Rectal smooth muscle tissue (tissue), 1 donor: ENCODE results near the gene UGT2A1.

Experiments
- H3K27ac ChIP-seq: one replicate; pipeline ENCODE4 v1.7.0; 2013; ENCODE audit warnings: low read depth, low read length, inconsistent platforms
- H3K27me3 ChIP-seq: one replicate; pipeline ENCODE4 v1.7.0; 2013; ENCODE audit warnings: low read length; ENCODE audit not compliant: control insufficient read depth, insufficient read depth
- H3K36me3 ChIP-seq: one replicate; pipeline ENCODE4 v1.7.0; 2013; ENCODE audit warnings: low read length; ENCODE audit not compliant: control insufficient read depth, insufficient read depth
- H3K4me1 ChIP-seq: one replicate; pipeline ENCODE4 v1.7.0; 2013; ENCODE audit warnings: low read length; ENCODE audit not compliant: control insufficient read depth, insufficient read depth
- H3K4me3 ChIP-seq: one replicate; pipeline ENCODE4 v1.7.0; 2013; ENCODE audit warnings: low read length
- H3K9ac ChIP-seq: one replicate; pipeline ENCODE4 v1.7.0; 2013; ENCODE audit warnings: low read length

The UGT2A1 gene

DNA sequence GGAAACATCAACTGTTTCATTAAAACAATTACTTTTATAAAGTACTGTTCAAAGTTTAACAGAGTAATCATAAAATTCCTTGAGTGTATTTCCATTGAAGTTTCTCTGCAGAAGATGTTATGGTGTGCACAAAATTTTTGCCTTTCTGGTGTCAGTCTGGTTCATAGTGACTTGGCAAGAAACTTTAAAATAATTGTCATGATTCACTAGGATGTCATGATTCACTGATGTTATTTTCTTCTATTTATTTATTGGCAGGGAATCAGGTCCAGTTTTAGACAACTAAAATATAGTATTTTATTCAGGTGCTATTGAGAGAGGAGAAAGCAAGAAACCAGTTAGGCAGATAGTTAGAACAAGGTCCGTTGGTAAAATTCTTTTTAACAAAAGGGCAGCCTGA is 3.8 kb downstream of the UGT2A1 start:
- no peaks in the 10 kb centered on the region for H3K36me3 ChIP-seq

DNA sequence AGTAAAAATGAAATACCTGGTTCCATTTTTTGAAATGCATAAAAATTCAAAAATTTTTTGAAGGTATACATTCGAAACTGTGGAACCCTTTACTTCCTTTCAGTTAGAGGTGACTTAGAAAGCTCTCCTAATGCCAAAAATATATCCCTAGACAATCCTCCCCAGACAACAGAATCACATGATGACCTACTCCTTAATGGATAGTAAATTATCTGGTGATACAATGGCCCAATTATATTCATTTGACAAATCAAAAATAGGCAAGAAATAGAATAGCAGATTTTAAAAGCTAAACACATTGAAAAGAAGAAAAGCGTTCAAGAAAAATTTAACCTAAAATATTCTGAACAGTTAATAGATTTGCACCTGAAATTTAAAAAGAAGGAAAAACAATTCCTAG is 10.1 kb downstream of the UGT2A1 start:
- H3K9ac ChIP-seq = no peak overlapping the region
- H3K27me3 ChIP-seq = no peaks in the 10 kb centered on the region
- no peak overlapping the region for H3K27ac ChIP-seq
- H3K36me3 ChIP-seq = no peaks in the 10 kb centered on the region
- H3K4me1 ChIP-seq = no peaks in the 10 kb centered on the region
- no peak overlapping the region for H3K4me3 ChIP-seq

More for the DNA sequence above, 3.8 kb downstream of the UGT2A1 start:
- Histone ChIP-seq H3K9ac (no peak overlapping the region), H3K27ac (no peak overlapping the region), H3K27me3 (no peaks in the 10 kb centered on the region), H3K4me3 (no peak overlapping the region), H3K4me1 (no peaks in the 10 kb centered on the region)

DNA sequence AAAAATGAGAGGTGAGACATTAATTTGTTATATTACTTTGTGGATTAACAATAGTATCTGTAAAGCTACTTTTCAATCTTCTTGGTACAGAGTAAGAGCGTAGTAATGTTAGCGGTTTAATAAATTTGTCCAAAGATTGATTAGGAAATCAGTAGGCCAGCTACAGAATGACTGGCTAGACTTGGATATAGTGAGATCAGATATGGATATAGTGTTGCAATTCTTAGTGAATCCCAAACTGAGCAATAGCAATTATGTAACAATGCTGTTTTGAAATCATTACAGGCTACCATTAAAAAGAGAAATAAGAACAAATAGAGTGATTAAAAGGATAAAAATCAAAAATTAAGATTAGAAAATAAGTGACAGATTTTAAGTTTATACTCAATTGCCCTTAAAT is 12.8 kb downstream of the UGT2A1 start:
- H3K36me3 ChIP-seq = no peaks in the 10 kb centered on the region
- no peaks in the 10 kb centered on the region for H3K27me3 ChIP-seq
- H3K4me3 ChIP-seq = no peak overlapping the region
- H3K27ac ChIP-seq = no peak overlapping the region
- no peaks in the 10 kb centered on the region for H3K4me1 ChIP-seq
- no peak overlapping the region for H3K9ac ChIP-seq

- Histone ChIP-seq H3K27me3 (no peaks in the 10 kb centered on the region), H3K9ac (no peak within 1 kb of the TSS)
Observed at GRCh38 chr4:69639542-69639941, 13.5 kb downstream of the UGT2A1 start, which contains the start of gene UGT2A2. UGT2A2 (minus strand) TSS chr4:69639642; CDS start chr4:69639640, 2 bp downstream.

GRCh38 chr4:69617083-69617694 is 35.9 kb downstream of the UGT2A1 start:
- H3K4me1 ChIP-seq = no peaks in the 10 kb centered on the region
- H3K27me3 ChIP-seq = no peaks in the 10 kb centered on the region
- H3K9ac ChIP-seq = no peak overlapping the region
- H3K36me3 ChIP-seq = no peaks in the 10 kb centered on the region
- H3K27ac ChIP-seq = no peak overlapping the region
- H3K4me3 ChIP-seq = no peak overlapping the region

More at GRCh38 chr4:69639542-69639941, 13.5 kb downstream of the UGT2A1 start, which contains the start of gene UGT2A2:
- Histone ChIP-seq H3K27ac (no peak within 1 kb of the TSS), H3K4me3 (no peak within 1 kb of the TSS), H3K4me1 (no peaks in the 10 kb centered on the region), H3K36me3 (no peaks in the 10 kb centered on the region)

- H3K36me3 ChIP-seq = no peaks in the 10 kb centered on the region
- no peaks in the 10 kb centered on the region for H3K27me3 ChIP-seq
- no peak overlapping the region for H3K9ac ChIP-seq
- no peaks in the 10 kb centered on the region for H3K4me1 ChIP-seq
- no peak overlapping the region for H3K27ac ChIP-seq
- H3K4me3 ChIP-seq = no peak overlapping the region
Observed at GRCh38 chr4:69610484-69610883, 42.6 kb downstream of the UGT2A1 start.

DNA sequence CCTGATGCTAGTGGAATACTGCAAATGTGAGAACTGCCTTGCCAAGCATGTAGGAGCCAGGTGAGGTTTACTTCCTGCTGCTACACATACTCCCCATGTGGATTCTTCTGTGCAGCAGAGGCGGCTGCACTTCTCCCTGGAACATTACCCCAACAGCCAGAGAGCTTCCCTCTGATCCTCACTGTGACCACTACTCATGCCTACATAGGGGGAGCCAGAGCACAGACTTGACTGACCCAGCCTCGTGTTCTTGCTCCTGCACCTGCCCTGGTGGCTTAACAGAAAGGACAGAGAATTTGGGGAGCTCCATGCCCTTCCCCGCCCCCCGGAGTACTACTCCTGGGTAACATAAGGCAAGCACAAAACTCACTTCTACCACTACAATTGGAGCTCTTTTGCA is 52.0 kb downstream of the UGT2A1 start:
- Histone ChIP-seq H3K36me3 (no peaks in the 10 kb centered on the region), H3K27ac (no peak overlapping the region), H3K9ac (no peak overlapping the region), H3K4me1 (no peaks in the 10 kb centered on the region), H3K4me3 (no peak overlapping the region), H3K27me3 (no peaks in the 10 kb centered on the region)

DNA sequence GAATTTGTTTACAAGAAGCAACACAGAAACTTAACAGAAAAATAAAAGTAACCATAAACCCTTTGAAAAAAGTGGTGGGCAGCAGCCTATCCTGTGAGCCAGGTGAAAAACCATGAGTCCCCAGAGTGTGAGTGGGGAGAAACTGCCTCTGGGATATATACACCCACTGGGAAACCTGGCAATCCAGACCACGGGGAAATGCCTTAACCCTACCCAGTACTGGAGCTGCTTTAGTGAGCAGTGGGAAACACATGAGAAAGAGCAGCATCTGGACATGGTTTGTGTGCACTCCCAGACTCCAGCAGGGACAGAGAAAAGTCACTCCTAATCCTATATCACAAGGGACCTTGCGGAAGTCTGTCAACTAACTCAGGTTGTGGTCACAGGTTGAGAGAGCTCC is 53.0 kb downstream of the UGT2A1 start:
- no peaks in the 10 kb centered on the region for H3K4me1 ChIP-seq
- H3K4me3 ChIP-seq = no peak overlapping the region
- no peaks in the 10 kb centered on the region for H3K36me3 ChIP-seq
- H3K27me3 ChIP-seq = no peaks in the 10 kb centered on the region
- no peak overlapping the region for H3K9ac ChIP-seq
- no peak overlapping the region for H3K27ac ChIP-seq

GRCh38 chr4:69594382-69594781 is 58.7 kb downstream of the UGT2A1 start:
- Histone ChIP-seq H3K9ac (no peak overlapping the region), H3K27ac (no peak overlapping the region), H3K36me3 (no peaks in the 10 kb centered on the region), H3K27me3 (no peaks in the 10 kb centered on the region), H3K4me3 (no peak overlapping the region), H3K4me1 (no peaks in the 10 kb centered on the region)

GRCh38 chr4:69591364-69591763 is 61.7 kb downstream of the UGT2A1 start:
- Histone ChIP-seq H3K4me3 (no peak overlapping the region), H3K27ac (no peak overlapping the region), H3K9ac (no peak overlapping the region), H3K4me1 (no peaks in the 10 kb centered on the region), H3K36me3 (no peaks in the 10 kb centered on the region), H3K27me3 (no peaks in the 10 kb centered on the region)

- Histone ChIP-seq H3K4me3 (no peak overlapping the region), H3K36me3 (no peaks in the 10 kb centered on the region), H3K27me3 (no peaks in the 10 kb centered on the region), H3K4me1 (no peaks in the 10 kb centered on the region), H3K27ac (no peak overlapping the region), H3K9ac (no peak overlapping the region)
Observed at GRCh38 chr4:69589884-69590283, 63.2 kb downstream of the UGT2A1 start.

GRCh38 chr4:69584135-69584534 is 68.9 kb downstream of the UGT2A1 start:
- no peak overlapping the region for H3K9ac ChIP-seq
- no peak overlapping the region for H3K27ac ChIP-seq
- H3K36me3 ChIP-seq = no peaks in the 10 kb centered on the region
- H3K4me3 ChIP-seq = no peak overlapping the region
- H3K27me3 ChIP-seq = no peaks in the 10 kb centered on the region
- H3K4me1 ChIP-seq = no peaks in the 10 kb centered on the region

DNA sequence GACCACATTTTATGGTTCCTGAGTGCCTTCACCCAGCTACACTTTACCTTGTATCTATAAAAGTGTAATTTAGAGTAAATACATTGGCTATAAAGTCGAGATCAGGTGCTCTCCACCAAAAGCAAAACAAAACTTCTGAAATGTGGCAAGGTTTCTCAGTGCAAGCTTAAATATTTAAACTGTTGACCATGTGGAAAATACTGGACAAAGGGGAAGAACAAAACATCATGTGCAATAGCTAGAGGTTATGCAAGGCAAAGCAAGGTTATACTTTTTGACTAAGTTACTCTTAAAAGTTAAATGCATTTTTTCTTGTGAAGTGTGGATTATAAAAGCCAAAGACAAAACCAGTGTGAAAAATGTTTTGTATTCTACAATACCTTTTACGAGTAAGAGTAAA is 69.5 kb downstream of the UGT2A1 start:
- Histone ChIP-seq H3K36me3 (no peaks in the 10 kb centered on the region), H3K27ac (no peak overlapping the region), H3K4me1 (no peaks in the 10 kb centered on the region), H3K4me3 (no peak overlapping the region), H3K9ac (no peak overlapping the region), H3K27me3 (no peaks in the 10 kb centered on the region)
